ENCODE results near the gene DNAJC30. TPM values are rescaled to one million over a fixed set of nuclear protein-coding genes. Genes with fewer than 3 reads are reported as not detected.
"Not testable (repeated sequence)": the region's sequence is repeated elsewhere in the genome, so short reads cannot be mapped to it uniquely, and the experiment has no call there.

DNAJC30 gene
- total and polyA plus RNA-seq, 4 donors = 3.5 to 13.5 (median 9.9) TPM

DNA sequence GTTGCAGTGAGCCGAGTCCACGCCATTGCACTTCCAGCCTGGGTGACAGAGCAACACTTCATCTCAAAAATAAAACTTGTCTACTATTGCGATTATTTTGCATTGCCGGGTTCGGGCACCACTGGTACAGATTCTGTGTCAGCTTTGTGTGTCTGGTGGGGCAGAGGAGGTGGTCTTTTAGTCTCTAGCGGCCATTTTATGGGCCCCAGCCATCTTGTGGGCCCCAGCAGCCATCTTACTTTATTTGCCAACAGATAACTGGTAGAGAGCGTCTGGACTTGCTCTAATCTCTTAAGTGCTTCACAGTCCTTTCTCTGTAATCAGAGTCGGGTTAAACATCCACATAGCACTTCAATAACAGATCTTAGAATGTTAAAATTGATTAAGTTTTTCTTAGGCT lies 5.0 kb upstream of the DNAJC30 start:
- Histone ChIP-seq H3K4me3 (ENCODE audit: low read depth, low read length) (no peak overlapping the region), H3K36me3 (ENCODE audit: control insufficient read depth, insufficient read depth, low read length) (peaks cover 62% of the 10 kb centered on the region), H3K9me3 (ENCODE audit: control insufficient read depth, insufficient read depth, low read length) (no peaks in the 10 kb centered on the region), H3K27ac (ENCODE audit: low read depth, low read length) (no peak overlapping the region), H3K4me1 (ENCODE audit: control insufficient read depth, insufficient read depth, low read length) (peaks cover 16% of the 10 kb centered on the region), H3K27me3 (ENCODE audit: control insufficient read depth, insufficient read depth, low read length) (no peaks in the 10 kb centered on the region)
- DNase-seq (ENCODE audit: low read depth in 4 of 6, low spot score in 6 of 6) = no peak
- 97% methylated on average over 6 of the region's 8 CpGs for WGBS (ENCODE audit: insufficient coverage)

- WGBS (ENCODE audit: insufficient coverage) = 97% methylated on average over 17 of the region's 18 CpGs
- Histone ChIP-seq H3K27me3 (ENCODE audit: control insufficient read depth, insufficient read depth, low read length) (no peaks in the 10 kb centered on the region), H3K36me3 (ENCODE audit: control insufficient read depth, insufficient read depth, low read length) (peaks cover 48% of the 10 kb centered on the region), H3K4me1 (ENCODE audit: control insufficient read depth, insufficient read depth, low read length) (peaks cover 39% of the 10 kb centered on the region), H3K4me3 (ENCODE audit: low read depth, low read length) (no peak overlapping the region), H3K9me3 (ENCODE audit: control insufficient read depth, insufficient read depth, low read length) (no peaks in the 10 kb centered on the region), H3K27ac (ENCODE audit: low read depth, low read length) (no peak overlapping the region)
- no peak for DNase-seq (ENCODE audit: low read depth in 4 of 6, low spot score in 6 of 6)
Measured at GRCh38 chr7:73685311-73685710, 2.1 kb upstream of the DNAJC30 start.

DNA sequence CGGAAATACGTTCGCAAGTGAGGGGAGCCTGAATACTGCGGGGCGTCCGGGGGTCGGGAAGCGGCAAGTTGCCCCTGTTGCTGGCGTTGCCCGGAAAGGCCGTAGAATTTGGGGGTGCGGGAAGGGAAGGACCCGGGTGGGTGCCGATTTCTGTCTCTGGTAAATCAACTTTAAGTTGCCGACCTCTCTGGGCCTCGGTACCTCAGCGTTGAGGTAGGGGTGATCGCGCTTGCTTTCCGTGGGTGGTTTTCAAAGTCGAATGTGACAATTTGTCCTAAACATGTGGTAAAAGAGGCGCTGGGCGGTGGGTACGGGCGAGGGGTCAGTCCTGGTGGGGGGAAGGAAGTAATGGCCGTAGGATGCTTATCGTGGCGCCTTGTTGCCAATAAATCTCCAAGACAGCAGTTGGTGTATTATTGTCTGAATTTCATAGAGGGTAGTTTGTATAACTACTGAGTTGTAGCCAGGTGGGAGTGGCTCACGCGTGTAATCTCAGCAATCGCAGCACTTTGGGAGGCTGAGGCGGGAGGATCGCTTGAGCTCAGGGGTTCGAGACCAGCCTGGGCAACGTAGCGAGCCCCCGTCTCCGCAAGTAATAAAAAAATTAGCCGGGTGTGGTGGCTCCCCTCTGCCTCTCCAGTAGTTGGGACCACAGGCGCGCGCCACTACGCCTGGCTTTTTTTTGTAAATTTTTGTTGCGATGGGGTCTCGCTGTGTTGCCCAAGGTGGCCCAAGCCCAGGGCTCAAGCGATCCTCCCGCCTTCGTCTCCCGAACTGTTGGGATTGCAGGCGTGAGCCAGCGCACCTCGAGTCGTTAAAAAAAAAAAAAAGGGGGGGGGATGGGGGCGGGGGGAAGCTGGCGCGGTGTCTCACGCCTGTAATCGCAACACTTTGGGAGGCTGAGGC lies 788 bp upstream of the DNAJC30 start:
- DNase-seq (ENCODE audit: low read depth in 4 of 6, low spot score in 6 of 6) = no peak
- H3K36me3 ChIP-seq (ENCODE audit: control insufficient read depth, insufficient read depth, low read length) = peaks cover 42% of the 10 kb centered on the region
- peaks cover 39% of the 10 kb centered on the region for H3K4me1 ChIP-seq (ENCODE audit: control insufficient read depth, insufficient read depth, low read length)
- H3K27me3 ChIP-seq (ENCODE audit: control insufficient read depth, insufficient read depth, low read length) = no peaks in the 10 kb centered on the region
- no peaks in the 10 kb centered on the region for H3K9me3 ChIP-seq (ENCODE audit: control insufficient read depth, insufficient read depth, low read length)
- peak overlapping the region; percentile 91 for H3K4me3 ChIP-seq (ENCODE audit: low read depth, low read length)
- peak overlapping the region; percentile 52 for H3K27ac ChIP-seq (ENCODE audit: low read depth, low read length)
- WGBS (ENCODE audit: insufficient coverage) = 12% methylated on average over 43 of the region's 58 CpGs

- H3K36me3 ChIP-seq (ENCODE audit: control insufficient read depth, insufficient read depth, low read length) = peaks cover 42% of the 10 kb centered on the region
- H3K4me1 ChIP-seq (ENCODE audit: control insufficient read depth, insufficient read depth, low read length) = peaks cover 39% of the 10 kb centered on the region
- no peaks in the 10 kb centered on the region for H3K9me3 ChIP-seq (ENCODE audit: control insufficient read depth, insufficient read depth, low read length)
- H3K4me3 ChIP-seq (ENCODE audit: low read depth, low read length) = peak overlapping the region; percentile 91
- H3K27me3 ChIP-seq (ENCODE audit: control insufficient read depth, insufficient read depth, low read length) = no peaks in the 10 kb centered on the region
- H3K27ac ChIP-seq (ENCODE audit: low read depth, low read length) = no peak overlapping the region
- no peak for DNase-seq (ENCODE audit: low read depth in 4 of 6, low spot score in 6 of 6)
- WGBS (ENCODE audit: insufficient coverage) = under 1% methylated on average over 32 of the region's 33 CpGs
Measured at GRCh38 chr7:73682745-73683055, 553 bp downstream of the DNAJC30 start.

DNA sequence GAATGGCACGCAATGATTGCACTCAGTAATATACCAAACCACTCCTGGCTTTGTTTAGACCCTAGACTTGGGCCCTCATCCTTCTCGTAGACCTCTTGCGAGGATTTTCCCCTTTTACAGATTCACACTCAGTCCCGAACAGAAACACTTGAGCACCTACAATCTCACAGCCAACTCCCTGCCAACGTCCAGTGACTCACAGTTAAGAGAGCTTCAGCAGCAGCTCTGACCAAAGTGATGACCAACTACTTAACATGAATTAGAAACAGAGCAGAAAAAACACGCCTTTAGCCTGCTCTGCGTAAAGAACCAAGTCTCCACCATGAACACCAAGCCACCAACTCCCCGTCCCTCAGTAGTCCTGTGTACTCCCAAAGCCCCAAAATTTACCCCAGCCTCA lies 2.2 kb downstream of the DNAJC30 start:
- no peak for DNase-seq (ENCODE audit: low read depth in 4 of 6, low spot score in 6 of 6)
- no peak overlapping the region for H3K27ac ChIP-seq (ENCODE audit: low read depth, low read length)
- H3K27me3 ChIP-seq (ENCODE audit: control insufficient read depth, insufficient read depth, low read length) = no peaks in the 10 kb centered on the region
- no peak overlapping the region for H3K4me3 ChIP-seq (ENCODE audit: low read depth, low read length)
- H3K36me3 ChIP-seq (ENCODE audit: control insufficient read depth, insufficient read depth, low read length) = peaks cover 33% of the 10 kb centered on the region
- H3K4me1 ChIP-seq (ENCODE audit: control insufficient read depth, insufficient read depth, low read length) = peaks cover 39% of the 10 kb centered on the region
- WGBS (ENCODE audit: insufficient coverage) = 79% methylated on average over 6 of the region's 8 CpGs
- no peaks in the 10 kb centered on the region for H3K9me3 ChIP-seq (ENCODE audit: control insufficient read depth, insufficient read depth, low read length)

DNA sequence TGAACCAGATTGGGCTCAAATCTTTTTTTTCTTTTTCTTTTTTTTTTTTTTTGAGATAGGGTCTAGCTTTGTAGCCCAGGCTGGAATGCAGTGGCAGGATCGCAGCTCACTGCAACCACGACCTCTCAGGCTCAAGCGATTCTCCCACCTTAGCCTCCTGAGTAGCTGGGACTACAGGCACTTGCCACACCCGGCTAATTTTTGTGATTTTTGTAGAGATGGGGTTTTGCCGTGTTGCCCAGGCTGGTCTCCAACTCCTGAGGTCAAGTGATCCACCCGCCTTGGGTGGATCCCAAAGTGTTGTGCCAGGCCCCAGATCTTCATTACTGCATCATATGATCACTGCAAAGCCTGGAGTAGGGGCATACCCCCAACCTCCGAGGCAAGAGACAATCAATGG lies 2.8 kb downstream of the DNAJC30 start:
- DNase-seq (ENCODE audit: low read depth in 4 of 6, low spot score in 6 of 6) = no peak
- Histone ChIP-seq H3K27ac (ENCODE audit: low read depth, low read length) (no peak overlapping the region), H3K36me3 (ENCODE audit: control insufficient read depth, insufficient read depth, low read length) (peaks cover 31% of the 10 kb centered on the region), H3K4me1 (ENCODE audit: control insufficient read depth, insufficient read depth, low read length) (peaks cover 39% of the 10 kb centered on the region), H3K27me3 (ENCODE audit: control insufficient read depth, insufficient read depth, low read length) (no peaks in the 10 kb centered on the region), H3K4me3 (ENCODE audit: low read depth, low read length) (no peak overlapping the region), H3K9me3 (ENCODE audit: control insufficient read depth, insufficient read depth, low read length) (no peaks in the 10 kb centered on the region)
- WGBS (ENCODE audit: insufficient coverage) = 89% methylated on average over 4 of the region's 7 CpGs

GRCh38 chr7:73679709-73680108 lies 3.5 kb downstream of the DNAJC30 start:
- no peaks in the 10 kb centered on the region for H3K9me3 ChIP-seq (ENCODE audit: control insufficient read depth, insufficient read depth, low read length)
- no peak for DNase-seq (ENCODE audit: low read depth in 4 of 6, low spot score in 6 of 6)
- no peak overlapping the region for H3K4me3 ChIP-seq (ENCODE audit: low read depth, low read length)

GRCh38 chr7:73678862-73679261 lies 4.4 kb downstream of the DNAJC30 start:
- Histone ChIP-seq H3K4me1 (ENCODE audit: control insufficient read depth, insufficient read depth, low read length) (peaks cover 25% of the 10 kb centered on the region), H3K4me3 (ENCODE audit: low read depth, low read length) (no peak overlapping the region), H3K27ac (ENCODE audit: low read depth, low read length) (no peak overlapping the region), H3K27me3 (ENCODE audit: control insufficient read depth, insufficient read depth, low read length) (no peaks in the 10 kb centered on the region), H3K36me3 (ENCODE audit: control insufficient read depth, insufficient read depth, low read length) (peaks cover 28% of the 10 kb centered on the region), H3K9me3 (ENCODE audit: control insufficient read depth, insufficient read depth, low read length) (no peaks in the 10 kb centered on the region)
- DNase-seq (ENCODE audit: low read depth in 4 of 6, low spot score in 6 of 6) = no peak
- WGBS (ENCODE audit: insufficient coverage) = 87% methylated on average over 4 of the region's 6 CpGs

More at GRCh38 chr7:73679709-73680108, 3.5 kb downstream of the DNAJC30 start:
- peaks cover 28% of the 10 kb centered on the region for H3K36me3 ChIP-seq (ENCODE audit: control insufficient read depth, insufficient read depth, low read length)
- no peak overlapping the region for H3K27ac ChIP-seq (ENCODE audit: low read depth, low read length)
- WGBS (ENCODE audit: insufficient coverage) = 91% methylated on average over 1 of the region's 2 CpGs
- H3K27me3 ChIP-seq (ENCODE audit: control insufficient read depth, insufficient read depth, low read length) = no peaks in the 10 kb centered on the region
- peaks cover 33% of the 10 kb centered on the region for H3K4me1 ChIP-seq (ENCODE audit: control insufficient read depth, insufficient read depth, low read length)

GRCh38 chr7:73676062-73676461 lies 7.2 kb downstream of the DNAJC30 start:
- H3K36me3 ChIP-seq (ENCODE audit: control insufficient read depth, insufficient read depth, low read length) = peaks cover 38% of the 10 kb centered on the region
- not testable (repeated sequence) for H3K27ac ChIP-seq (ENCODE audit: low read depth, low read length); H3K4me3 ChIP-seq (ENCODE audit: low read depth, low read length); H3K9me3 ChIP-seq (ENCODE audit: control insufficient read depth, insufficient read depth, low read length); H3K4me1 ChIP-seq (ENCODE audit: control insufficient read depth, insufficient read depth, low read length); DNase-seq (ENCODE audit: low read depth in 4 of 6, low spot score in 6 of 6); H3K27me3 ChIP-seq (ENCODE audit: control insufficient read depth, insufficient read depth, low read length)
- WGBS (ENCODE audit: insufficient coverage) = 69% methylated on average over 6 of the region's 9 CpGs

DNA sequence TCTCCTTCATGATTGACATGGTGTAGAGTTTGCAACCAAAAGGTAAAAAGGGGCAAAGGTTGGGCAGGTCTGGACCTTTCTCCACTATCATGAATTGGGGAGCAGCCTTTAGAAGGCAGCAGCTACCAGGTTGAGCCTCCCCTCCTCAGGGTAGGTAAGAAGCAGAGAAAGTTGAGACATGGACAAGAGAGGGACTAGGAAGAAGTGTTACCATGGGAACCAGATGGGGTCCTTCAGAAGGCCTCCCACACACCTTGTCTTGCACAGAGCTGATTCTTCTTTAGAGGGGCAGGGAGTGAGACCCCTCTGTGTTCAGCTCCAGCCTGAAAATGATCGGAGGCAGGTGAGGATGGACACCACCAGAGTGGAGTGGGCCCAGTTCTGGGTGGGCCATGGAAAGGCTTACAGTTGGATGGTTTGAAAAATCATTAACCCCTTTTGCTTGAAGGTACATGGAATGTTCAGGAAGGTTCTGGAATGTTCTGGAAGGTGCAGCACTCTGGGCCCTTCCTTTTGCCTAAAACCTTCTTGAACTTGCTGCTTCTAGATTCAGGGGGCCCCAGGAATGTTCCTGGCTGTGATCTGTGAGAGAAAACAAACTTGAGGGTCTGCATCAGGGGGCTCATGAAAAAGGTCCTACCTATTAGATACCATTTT lies 8.7 kb downstream of the DNAJC30 start:
- no peaks in the 10 kb centered on the region for H3K27me3 ChIP-seq (ENCODE audit: control insufficient read depth, insufficient read depth, low read length)
- peaks cover 51% of the 10 kb centered on the region for H3K36me3 ChIP-seq (ENCODE audit: control insufficient read depth, insufficient read depth, low read length)
- WGBS (ENCODE audit: insufficient coverage) = 100% methylated on average over 1 of the region's 1 CpG
- DNase-seq (ENCODE audit: low read depth in 4 of 6, low spot score in 6 of 6) = no peak
- no peak overlapping the region for H3K4me3 ChIP-seq (ENCODE audit: low read depth, low read length)
- H3K27ac ChIP-seq (ENCODE audit: low read depth, low read length) = no peak overlapping the region
- no peaks in the 10 kb centered on the region for H3K9me3 ChIP-seq (ENCODE audit: control insufficient read depth, insufficient read depth, low read length)
- peaks cover 11% of the 10 kb centered on the region for H3K4me1 ChIP-seq (ENCODE audit: control insufficient read depth, insufficient read depth, low read length)
